GM21367 (cell line): ENCODE data around the gene AKAP12.

Source experiments
- ATAC-seq: cut with Tn5 transposase; IDR thresholded peaks from one replicate; pipeline ENCODE4 v1.9.1; 2021; ENCODE audit not compliant: unreplicated experiment

Gene AKAP12

GRCh38 chr6:151233731-151234130 is 6.0 kb upstream of the AKAP12 start:
- ATAC-seq = no peak

GRCh38 chr6:151236668-151237401 is 2.9 kb upstream of the AKAP12 start:
- no peak for ATAC-seq

GRCh38 chr6:151240036-151240685 is 394 bp downstream of the AKAP12 start:
- no peak for ATAC-seq

GRCh38 chr6:151240791-151241642 is 1.2 kb downstream of the AKAP12 start:
- no peak for ATAC-seq

- no peak for ATAC-seq
Observed at GRCh38 chr6:151241853-151242252, 2.1 kb downstream of the AKAP12 start.

- ATAC-seq = no peak
Observed at GRCh38 chr6:151242420-151242861, 2.7 kb downstream of the AKAP12 start.

- no peak for ATAC-seq
Observed at GRCh38 chr6:151243481-151243880, 3.7 kb downstream of the AKAP12 start.

- ATAC-seq = no peak
Observed at GRCh38 chr6:151247490-151247889, 7.7 kb downstream of the AKAP12 start.

- no peak for ATAC-seq
Observed at GRCh38 chr6:151248295-151248694, 8.5 kb downstream of the AKAP12 start.

GRCh38 chr6:151252634-151253033 is 12.9 kb downstream of the AKAP12 start:
- no peak for ATAC-seq

- no peak for ATAC-seq
Observed at GRCh38 chr6:151254451-151255081, 14.8 kb downstream of the AKAP12 start.

- ATAC-seq = no peak
Observed at GRCh38 chr6:151255811-151256210, 16.0 kb downstream of the AKAP12 start.

GRCh38 chr6:151257985-151258445 is 18.2 kb downstream of the AKAP12 start:
- no peak for ATAC-seq

- ATAC-seq = no peak
Observed at GRCh38 chr6:151260205-151260604, 20.4 kb downstream of the AKAP12 start.

GRCh38 chr6:151263035-151263434 is 23.3 kb downstream of the AKAP12 start:
- no peak for ATAC-seq

- ATAC-seq = no peak
Observed at GRCh38 chr6:151263967-151264366, 24.2 kb downstream of the AKAP12 start.

- no peak for ATAC-seq
Observed at GRCh38 chr6:151265282-151265681, 25.5 kb downstream of the AKAP12 start.

GRCh38 chr6:151269321-151269995 is 29.7 kb downstream of the AKAP12 start:
- no peak for ATAC-seq

GRCh38 chr6:151275121-151275520 is 35.4 kb downstream of the AKAP12 start:
- ATAC-seq = no peak

GRCh38 chr6:151275566-151275965 is 35.8 kb downstream of the AKAP12 start:
- ATAC-seq = no peak
